K562 (cell line): ENCODE data around the gene NT5DC1. TPM values are rescaled to one million over a fixed set of nuclear protein-coding genes. Genes with fewer than 3 reads are reported as not detected.

Experiments used
- FOXJ2 ChIP-seq: fragments of 200-800 bp; sonication (Bioruptor generic); IDR thresholded peaks from 2 replicates; pipeline ENCODE4 v1.6.1; 2016; ENCODE audit warnings: missing genetic modification characterization, missing compliant biosample characterization
- HNRNPK ChIP-seq: fragments of 200-400 bp; formaldehyde crosslinking; IDR thresholded peaks from one replicate; pipeline ENCODE4 v1.6.1; 2018; ENCODE audit warnings: mild to moderate bottlenecking, low read depth, low read length; ENCODE audit not compliant: poor library complexity, severe bottlenecking
- NFXL1 ChIP-seq: fragments of 450-650 bp; formaldehyde crosslinking; IDR thresholded peaks from 2 replicates; pipeline ENCODE4 v1.4.0; 2021; ENCODE audit warnings: mild to moderate bottlenecking
- RBM22 ChIP-seq: fragments of 200-400 bp; formaldehyde crosslinking; IDR thresholded peaks from 2 replicates; pipeline ENCODE4 v1.6.1; 2018; ENCODE audit warnings: low read length, low read depth; ENCODE audit not compliant: poor library complexity, severe bottlenecking
- SOX6 ChIP-seq: fragments of 450-650 bp; IDR thresholded peaks from 2 replicates; pipeline ENCODE4 v1.6.1; 2014; ENCODE audit warnings: mild to moderate bottlenecking
- SREBF1 ChIP-seq: fragments of 150-350 bp; IDR thresholded peaks from 2 replicates; pipeline ENCODE4 v1.6.1; 2014; ENCODE audit warnings: antibody characterized with exemption, low read depth, low read length, borderline replicate concordance
- ZC3H4 ChIP-seq: sonication (generic); formaldehyde crosslinking; IDR thresholded peaks from 2 replicates; pipeline ENCODE4 v1.9.0; 2021; ENCODE audit warnings: missing genetic modification reagents, borderline replicate concordance
- ZC3H8 ChIP-seq: fragments of 450-650 bp; IDR thresholded peaks from 2 replicates; pipeline ENCODE4 v1.6.1; 2017
- polyA plus RNA-seq, 8 experiments: library from polyadenylated mRNA; depleted of rRNA in 4 of 8; stranded (reverse) in 5 of 8; unstranded in 3 of 8; fragments of >200 nt; fragmentation: Nextera tagmentation in 2 of 8; fragmentation: Illumina TruSeq in 1 of 8; extraction: Ambion mirVana in 2 of 8; extraction: Trizol in 1 of 8; gene quantifications; 2 replicates each; pipeline versions ENCODE4 v1.2.1 to v1.2.3, GENCODE V29; 2011 to 2014; ENCODE audit warnings: inconsistent platforms in 1 of 8, missing spikeins in 1 of 8
- total RNA-seq, 7 experiments: library from RNA; depleted of rRNA in 6 of 7; stranded (reverse); fragments of >200 nt in 6 of 7; fragmentation: Illumina TruSeq in 2 of 7; extraction: Trizol in 2 of 7; gene quantifications; 2 replicates each; pipeline versions ENCODE4 v1.2.1 to v1.2.3, GENCODE V29; 2011 to 2021; ENCODE audit warnings: low replicate concordance in 1 of 7
- TF ChIP-seq, protein P1 (sequence below): fragments of 450-650 bp; IDR thresholded peaks from 2 replicates; pipeline ENCODE4 v1.6.1; 2014; ENCODE audit warnings: low read depth, mild to moderate bottlenecking, moderate library complexity, borderline replicate concordance
- TF ChIP-seq, protein P2 (sequence below): IDR thresholded peaks from 2 replicates; pipeline ENCODE4 v1.6.1; 2014; ENCODE audit warnings: antibody characterized with exemption
- TF ChIP-seq, protein P3 (sequence below): fragments of 250-450 bp; sonication (Bioruptor Pico); IDR thresholded peaks from 2 replicates; pipeline ENCODE4 v1.5.0; 2020; ENCODE audit warnings: mild to moderate bottlenecking, borderline replicate concordance
- TF ChIP-seq, protein P4 (sequence below), 2 experiments: fragments of 450-650 bp; IDR thresholded peaks; 2 replicates each; pipeline ENCODE4 v1.6.1; 2016; ENCODE audit warnings: mild to moderate bottlenecking in 2 of 2, borderline replicate concordance in 1 of 2, low read depth in 1 of 2, moderate library complexity in 1 of 2

NT5DC1 gene
- total and polyA plus RNA-seq, 9 of the 15 experiments (the other 6 are each of a cell fraction or from before 2014, with no cell fraction given), result 4.9 to 28.5 (median 16.3) TPM

DNA sequence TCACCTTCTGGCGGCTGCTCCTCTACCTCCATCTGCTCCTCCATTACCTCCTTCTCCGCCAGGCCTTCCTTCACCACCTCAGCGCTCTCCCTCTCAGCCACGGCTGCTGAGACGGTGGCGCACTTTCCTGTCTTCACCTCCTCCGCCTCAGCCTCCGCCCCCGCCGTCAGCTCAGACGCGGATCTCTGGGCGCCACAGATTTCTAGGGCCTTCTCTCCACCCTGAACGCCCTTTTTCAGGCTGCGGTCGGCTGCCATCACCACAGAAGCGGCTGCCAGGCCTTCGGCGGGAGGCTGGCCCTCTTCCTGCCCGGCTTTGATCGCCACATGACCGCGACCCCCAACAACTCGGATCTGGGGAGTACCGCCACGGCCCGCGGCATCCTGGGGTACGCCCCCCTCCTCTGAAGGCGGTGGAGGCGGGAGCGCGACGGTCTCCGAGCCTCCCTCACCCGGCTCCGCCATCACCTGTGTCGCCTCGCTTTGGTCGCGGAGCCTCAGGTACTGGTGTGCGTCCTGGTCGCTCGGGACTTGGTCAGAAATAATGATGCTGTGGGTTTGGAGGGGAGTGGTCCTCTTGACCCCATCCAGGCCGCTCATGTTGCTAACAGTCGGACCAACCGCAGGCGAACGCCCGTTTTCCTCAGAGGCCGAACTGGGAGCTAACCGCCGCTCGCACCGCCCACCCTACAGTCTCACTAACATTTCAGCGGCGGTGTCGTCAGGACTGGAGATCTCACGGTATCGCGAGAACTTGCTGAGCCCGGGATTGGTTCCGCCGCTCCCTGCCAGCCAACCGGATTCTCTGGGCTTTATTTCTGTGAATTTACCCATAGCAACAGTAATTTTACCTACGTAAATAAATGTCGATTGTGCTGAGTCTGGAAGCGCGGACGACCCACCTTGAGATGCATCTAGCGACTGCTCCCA is 178.8 kb downstream of the NT5DC1 start, which contains the start of gene TSPYL1 (continued):
- TF ChIP-seq, protein P1, sequence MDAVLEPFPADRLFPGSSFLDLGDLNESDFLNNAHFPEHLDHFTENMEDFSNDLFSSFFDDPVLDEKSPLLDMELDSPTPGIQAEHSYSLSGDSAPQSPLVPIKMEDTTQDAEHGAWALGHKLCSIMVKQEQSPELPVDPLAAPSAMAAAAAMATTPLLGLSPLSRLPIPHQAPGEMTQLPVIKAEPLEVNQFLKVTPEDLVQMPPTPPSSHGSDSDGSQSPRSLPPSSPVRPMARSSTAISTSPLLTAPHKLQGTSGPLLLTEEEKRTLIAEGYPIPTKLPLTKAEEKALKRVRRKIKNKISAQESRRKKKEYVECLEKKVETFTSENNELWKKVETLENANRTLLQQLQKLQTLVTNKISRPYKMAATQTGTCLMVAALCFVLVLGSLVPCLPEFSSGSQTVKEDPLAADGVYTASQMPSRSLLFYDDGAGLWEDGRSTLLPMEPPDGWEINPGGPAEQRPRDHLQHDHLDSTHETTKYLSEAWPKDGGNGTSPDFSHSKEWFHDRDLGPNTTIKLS, result no peak; the same call in 1 of the 2 replicates
- TF ChIP-seq FOXJ2 (peak; percentile 97), SREBF1 (no peak), NFXL1 (CRISPR knock-in tag) (0 out of 2 replicates have a peak, but pooled peaks have one; percentile 43), ZC3H4 (CRISPR knock-in tag) (peak; percentile 69; the same call in 1 of the 2 replicates), RBM22 (peak; percentile 53), SOX6 (0 out of 2 replicates have a peak, but pooled peaks have one; percentile 9), HNRNPK (no peak), ZC3H8 (no peak)
- TF ChIP-seq, protein P2, sequence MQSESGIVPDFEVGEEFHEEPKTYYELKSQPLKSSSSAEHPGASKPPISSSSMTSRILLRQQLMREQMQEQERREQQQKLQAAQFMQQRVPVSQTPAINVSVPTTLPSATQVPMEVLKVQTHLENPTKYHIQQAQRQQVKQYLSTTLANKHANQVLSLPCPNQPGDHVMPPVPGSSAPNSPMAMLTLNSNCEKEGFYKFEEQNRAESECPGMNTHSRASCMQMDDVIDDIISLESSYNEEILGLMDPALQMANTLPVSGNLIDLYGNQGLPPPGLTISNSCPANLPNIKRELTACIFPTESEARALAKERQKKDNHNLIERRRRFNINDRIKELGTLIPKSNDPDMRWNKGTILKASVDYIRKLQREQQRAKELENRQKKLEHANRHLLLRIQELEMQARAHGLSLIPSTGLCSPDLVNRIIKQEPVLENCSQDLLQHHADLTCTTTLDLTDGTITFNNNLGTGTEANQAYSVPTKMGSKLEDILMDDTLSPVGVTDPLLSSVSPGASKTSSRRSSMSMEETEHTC, result 0 out of 2 replicates have a peak, but pooled peaks have one; percentile 5
- TF ChIP-seq, protein P3, sequence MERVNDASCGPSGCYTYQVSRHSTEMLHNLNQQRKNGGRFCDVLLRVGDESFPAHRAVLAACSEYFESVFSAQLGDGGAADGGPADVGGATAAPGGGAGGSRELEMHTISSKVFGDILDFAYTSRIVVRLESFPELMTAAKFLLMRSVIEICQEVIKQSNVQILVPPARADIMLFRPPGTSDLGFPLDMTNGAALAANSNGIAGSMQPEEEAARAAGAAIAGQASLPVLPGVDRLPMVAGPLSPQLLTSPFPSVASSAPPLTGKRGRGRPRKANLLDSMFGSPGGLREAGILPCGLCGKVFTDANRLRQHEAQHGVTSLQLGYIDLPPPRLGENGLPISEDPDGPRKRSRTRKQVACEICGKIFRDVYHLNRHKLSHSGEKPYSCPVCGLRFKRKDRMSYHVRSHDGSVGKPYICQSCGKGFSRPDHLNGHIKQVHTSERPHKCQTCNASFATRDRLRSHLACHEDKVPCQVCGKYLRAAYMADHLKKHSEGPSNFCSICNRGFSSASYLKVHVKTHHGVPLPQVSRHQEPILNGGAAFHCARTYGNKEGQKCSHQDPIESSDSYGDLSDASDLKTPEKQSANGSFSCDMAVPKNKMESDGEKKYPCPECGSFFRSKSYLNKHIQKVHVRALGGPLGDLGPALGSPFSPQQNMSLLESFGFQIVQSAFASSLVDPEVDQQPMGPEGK, result no peak
- TF ChIP-seq, protein P4, sequence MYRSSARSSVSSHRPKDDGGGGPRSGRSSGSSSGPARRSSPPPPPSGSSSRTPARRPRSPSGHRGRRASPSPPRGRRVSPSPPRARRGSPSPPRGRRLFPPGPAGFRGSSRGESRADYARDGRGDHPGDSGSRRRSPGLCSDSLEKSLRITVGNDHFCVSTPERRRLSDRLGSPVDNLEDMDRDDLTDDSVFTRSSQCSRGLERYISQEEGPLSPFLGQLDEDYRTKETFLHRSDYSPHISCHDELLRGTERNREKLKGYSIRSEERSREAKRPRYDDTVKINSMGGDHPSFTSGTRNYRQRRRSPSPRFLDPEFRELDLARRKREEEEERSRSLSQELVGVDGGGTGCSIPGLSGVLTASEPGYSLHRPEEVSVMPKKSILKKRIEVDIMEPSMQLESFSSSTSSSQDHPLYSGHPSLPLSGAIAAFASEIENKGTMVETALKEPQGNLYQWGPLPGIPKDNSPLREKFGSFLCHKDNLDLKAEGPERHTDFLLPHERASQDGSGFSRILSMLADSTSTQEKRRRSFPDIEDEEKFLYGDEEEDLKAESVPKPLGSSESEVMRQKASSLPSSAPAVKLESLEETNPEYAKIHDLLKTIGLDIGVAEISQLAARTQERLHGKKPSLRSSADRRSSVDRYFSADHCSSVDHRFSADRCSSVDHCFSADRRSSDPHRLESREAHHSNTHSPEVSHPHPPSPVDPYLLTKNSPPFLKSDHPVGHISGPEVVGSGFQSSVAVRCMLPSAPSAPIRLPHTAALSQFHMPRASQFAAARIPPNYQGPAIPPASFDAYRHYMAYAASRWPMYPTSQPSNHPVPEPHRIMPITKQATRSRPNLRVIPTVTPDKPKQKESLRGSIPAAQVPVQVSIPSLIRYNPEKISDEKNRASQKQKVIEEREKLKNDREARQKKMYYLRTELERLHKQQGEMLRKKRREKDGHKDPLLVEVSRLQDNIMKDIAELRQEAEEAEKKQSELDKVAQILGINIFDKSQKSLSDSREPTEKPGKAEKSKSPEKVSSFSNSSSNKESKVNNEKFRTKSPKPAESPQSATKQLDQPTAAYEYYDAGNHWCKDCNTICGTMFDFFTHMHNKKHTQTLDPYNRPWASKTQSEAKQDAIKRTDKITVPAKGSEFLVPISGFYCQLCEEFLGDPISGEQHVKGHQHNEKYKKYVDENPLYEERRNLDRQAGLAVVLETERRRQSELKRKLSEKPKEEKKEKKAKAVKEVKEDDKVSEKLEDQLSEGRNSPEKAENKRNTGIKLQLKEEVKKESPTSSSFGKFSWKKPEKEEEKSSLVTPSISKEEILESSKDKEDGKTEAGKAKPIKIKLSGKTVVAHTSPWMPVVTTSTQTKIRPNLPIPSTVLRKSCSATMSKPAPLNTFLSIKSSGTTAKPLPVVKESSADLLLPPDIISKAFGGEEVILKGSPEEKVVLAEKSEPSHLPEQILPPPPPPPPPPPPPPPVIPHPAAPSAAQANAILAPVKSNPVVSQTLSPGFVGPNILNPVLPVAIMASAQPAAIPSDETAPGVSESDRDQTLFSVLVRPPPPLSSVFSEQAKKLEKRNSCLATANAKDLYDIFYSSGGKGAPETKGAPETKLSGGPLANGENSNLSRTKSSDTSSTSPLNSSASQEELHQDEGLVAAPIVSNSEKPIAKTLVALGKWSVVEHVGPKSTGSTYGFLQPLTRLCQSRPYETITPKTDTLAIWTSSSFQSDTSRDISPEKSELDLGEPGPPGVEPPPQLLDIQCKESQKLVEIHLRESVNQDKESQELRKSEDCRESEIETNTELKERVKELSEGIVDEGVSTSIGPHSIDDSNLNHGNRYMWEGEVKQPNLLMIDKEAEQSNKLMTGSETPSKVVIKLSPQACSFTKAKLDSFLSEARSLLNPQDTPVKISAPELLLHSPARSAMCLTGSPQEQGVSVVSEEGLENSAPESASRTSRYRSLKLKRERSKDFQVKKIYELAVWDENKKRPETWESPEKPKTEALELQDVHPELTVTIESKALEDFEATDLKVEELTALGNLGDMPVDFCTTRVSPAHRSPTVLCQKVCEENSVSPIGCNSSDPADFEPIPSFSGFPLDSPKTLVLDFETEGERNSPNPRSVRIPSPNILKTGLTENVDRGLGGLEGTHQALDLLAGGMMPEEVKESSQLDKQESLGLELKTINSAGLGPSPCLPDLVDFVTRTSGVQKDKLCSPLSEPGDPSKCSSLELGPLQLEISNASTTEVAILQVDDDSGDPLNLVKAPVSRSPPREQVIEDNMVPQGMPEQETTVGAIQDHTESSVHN (IDR thresholded peaks at IDR 0.05; ENCODE audit: borderline replicate concordance in 1 of 2, low read depth in 1 of 2), result no peak
